ENCODE results near the gene SULT2A1. TPM values are rescaled to one million over a fixed set of nuclear protein-coding genes. Genes with fewer than 3 reads are reported as not detected.

The SULT2A1 gene
- total RNA-seq, 4 donors from 2014 or later: 0.32 to 0.96 TPM; not detected in 2

GRCh38 chr19:47896019-47896418, 9.9 kb upstream of the SULT2A1 start:
- Histone ChIP-seq H3K4me3 (no peak overlapping the region), H3K27ac (no peak overlapping the region), H3K4me1 (peaks cover 0 to 4% (median 1%) of the 10 kb centered on the region in 4 donors), H3K36me3 (no peaks in the 10 kb centered on the region), H3K9me3 (no peaks in the 10 kb centered on the region), H3K27me3 (no peaks in the 10 kb centered on the region)
- no peak for TF ChIP-seq POLR2AphosphoS5 (IDR thresholded peaks at IDR 0.05)
- TF ChIP-seq POLR2A (IDR thresholded peaks at IDR 0.05): no peak
- no peak for TF ChIP-seq EP300 (IDR thresholded peaks at IDR 0.05; ENCODE audit: low read depth)
- TF ChIP-seq CTCF (IDR thresholded peaks at IDR 0.05): no peak
- WGBS, 2 donors (ENCODE audit: low coverage in 1 of 2): 82 to 100% methylated on average over 2 to 4 of the region's 4 CpGs
- intact Hi-C loops (cut with DNase I; ENCODE audit: low total_unique reads): no loop called here
- DNase-seq: no peak
- in situ Hi-C loops (cut with MboI; ENCODE audit: low pct_ligation_motif_present in 1 of 4, low pct_unique_long_range_greater_than_20kb in 1 of 4, low sequenced_read_pairs in 3 of 4): no loop called here

DNA sequence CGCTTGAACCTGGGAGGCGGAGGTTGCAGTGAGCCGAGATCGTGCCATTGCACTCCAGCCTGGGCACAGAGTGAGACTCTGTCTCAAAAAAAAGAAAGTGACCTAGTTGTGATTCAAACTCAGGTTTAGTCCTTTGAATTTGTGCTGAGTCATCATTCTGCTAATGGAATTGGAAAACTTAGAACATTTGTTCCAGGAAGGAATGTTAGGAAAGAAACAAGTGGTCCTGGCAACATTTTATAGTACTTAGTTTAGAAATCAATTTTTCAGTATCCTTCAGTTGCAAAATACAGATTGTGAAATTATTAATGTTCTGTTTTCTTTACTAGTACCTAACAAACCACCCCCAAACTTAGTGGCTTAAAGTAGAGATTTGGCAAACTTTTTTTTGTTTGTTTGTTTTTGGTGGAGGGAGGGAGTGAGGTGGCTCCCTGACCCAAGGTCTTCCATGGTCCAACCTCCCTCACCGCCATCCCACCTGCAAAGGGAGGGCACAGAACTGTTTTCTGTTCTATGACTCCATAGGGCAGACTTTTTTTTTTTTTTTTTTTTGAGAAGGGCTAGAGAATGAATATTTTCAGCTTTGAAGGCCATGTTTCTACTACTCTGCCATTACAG, 9.2 kb upstream of the SULT2A1 start:
- WGBS, 2 donors (ENCODE audit: low coverage in 1 of 2): 90 to 98% methylated on average over 2 to 5 of the region's 5 CpGs
- H3K9me3 ChIP-seq: no peaks in the 10 kb centered on the region
- no peaks in the 10 kb centered on the region for H3K27me3 ChIP-seq
- intact Hi-C loops (cut with DNase I; ENCODE audit: low total_unique reads) (no loop called here), in situ Hi-C loops (cut with MboI; ENCODE audit: low pct_ligation_motif_present in 1 of 4, low pct_unique_long_range_greater_than_20kb in 1 of 4, low sequenced_read_pairs in 3 of 4) (no loop called here)
- no peak overlapping the region for H3K4me3 ChIP-seq
- DNase-seq: no peak
- peaks cover 0 to 4% (median 1%) of the 10 kb centered on the region in 4 donors for H3K4me1 ChIP-seq
- H3K27ac ChIP-seq: no peak overlapping the region
- TF ChIP-seq CTCF (IDR thresholded peaks at IDR 0.05) (no peak), POLR2AphosphoS5 (IDR thresholded peaks at IDR 0.05) (no peak), POLR2A (IDR thresholded peaks at IDR 0.05) (no peak), EP300 (IDR thresholded peaks at IDR 0.05; ENCODE audit: low read depth) (no peak)
- H3K36me3 ChIP-seq: no peaks in the 10 kb centered on the region

GRCh38 chr19:47891923-47892666, 6.0 kb upstream of the SULT2A1 start:
- no peak overlapping the region for H3K4me3 ChIP-seq
- H3K36me3 ChIP-seq: no peaks in the 10 kb centered on the region
- peaks cover 4% of the 10 kb centered on the region for H3K27me3 ChIP-seq
- DNase-seq: no peak
- H3K27ac ChIP-seq: no peak overlapping the region
- intact Hi-C loops (cut with DNase I; ENCODE audit: low total_unique reads): no loop called here
- H3K9me3 ChIP-seq: no peaks in the 10 kb centered on the region
- H3K4me1 ChIP-seq: peaks cover 0 to 4% (median 1%) of the 10 kb centered on the region in 4 donors
- 65 to 76% methylated on average over 5 to 7 of the region's 7 CpGs for WGBS, 2 donors (ENCODE audit: low coverage in 1 of 2)
- TF ChIP-seq CTCF (IDR thresholded peaks at IDR 0.05): no peak
- no peak for TF ChIP-seq POLR2AphosphoS5 (IDR thresholded peaks at IDR 0.05)
- no peak for TF ChIP-seq POLR2A (IDR thresholded peaks at IDR 0.05)
- no peak for TF ChIP-seq EP300 (IDR thresholded peaks at IDR 0.05; ENCODE audit: low read depth)
- in situ Hi-C loops (cut with MboI; ENCODE audit: low pct_ligation_motif_present in 1 of 4, low pct_unique_long_range_greater_than_20kb in 1 of 4, low sequenced_read_pairs in 3 of 4): no loop called here

DNA sequence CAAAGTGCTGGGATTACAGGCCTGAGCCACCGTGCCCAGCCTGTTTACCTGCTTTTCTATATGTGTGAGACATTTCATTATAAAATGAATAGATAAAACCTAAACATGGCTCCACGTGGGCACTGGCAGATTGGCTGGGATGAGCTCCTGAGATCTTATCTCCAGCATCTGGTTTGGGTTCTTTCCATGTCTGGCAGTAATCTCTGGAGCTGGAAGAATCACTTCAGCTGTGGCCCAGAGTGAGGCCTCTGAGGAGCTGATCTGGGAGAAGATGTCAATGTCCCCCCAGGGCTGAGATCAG, 5.5 kb upstream of the SULT2A1 start:
- Histone ChIP-seq H3K4me3 (no peak overlapping the region), H3K27me3 (peaks cover 4% of the 10 kb centered on the region), H3K4me1 (peaks cover 0 to 2% (median under 1%) of the 10 kb centered on the region in 4 donors), H3K9me3 (no peaks in the 10 kb centered on the region), H3K36me3 (no peaks in the 10 kb centered on the region), H3K27ac (no peak overlapping the region)
- in situ Hi-C loops (cut with MboI; ENCODE audit: low pct_ligation_motif_present in 1 of 4, low pct_unique_long_range_greater_than_20kb in 1 of 4, low sequenced_read_pairs in 3 of 4): no loop called here
- 33 to 60% methylated on average over 1 to 2 of the region's 2 CpGs for WGBS, 2 donors (ENCODE audit: low coverage in 1 of 2)
- no peak for DNase-seq
- intact Hi-C loops (cut with DNase I; ENCODE audit: low total_unique reads): no loop called here
- no peak for TF ChIP-seq POLR2A (IDR thresholded peaks at IDR 0.05)
- no peak for TF ChIP-seq EP300 (IDR thresholded peaks at IDR 0.05; ENCODE audit: low read depth)
- TF ChIP-seq CTCF (IDR thresholded peaks at IDR 0.05): no peak
- no peak for TF ChIP-seq POLR2AphosphoS5 (IDR thresholded peaks at IDR 0.05)
